HepG2 (cell line): ENCODE results near the gene ASIC3. TPM values are rescaled to one million over a fixed set of nuclear protein-coding genes. Genes with fewer than 3 reads are reported as not detected.

Experiments used
- BRCA1 ChIP-seq: sonication (generic); formaldehyde crosslinking; IDR thresholded peaks from 2 replicates; pipeline ENCODE4 v1.4.0; 2020; ENCODE audit warnings: missing genetic modification reagents
- CHD2 ChIP-seq: IDR thresholded peaks from 2 replicates; pipeline ENCODE4 v1.6.1; 2011; ENCODE audit warnings: low read depth, low read length, improper control_type of control experiment
- ERF ChIP-seq: IDR thresholded peaks from 2 replicates; pipeline ENCODE4 v1.6.1; 2018; ENCODE audit warnings: missing biosample characterization, missing genetic modification reagents
- FOXJ3 ChIP-seq: sonication (generic); formaldehyde crosslinking; IDR thresholded peaks from 2 replicates; pipeline ENCODE4 v1.4.0; 2020; ENCODE audit warnings: missing genetic modification reagents, mild to moderate bottlenecking, borderline replicate concordance
- FOXO1 ChIP-seq: sonication (generic); formaldehyde crosslinking; IDR thresholded peaks from 2 replicates; pipeline ENCODE4 v1.4.0; 2020; ENCODE audit warnings: missing genetic modification reagents
- HNF1B ChIP-seq: sonication (generic); formaldehyde crosslinking; IDR thresholded peaks from 2 replicates; pipeline ENCODE4 v1.5.1; 2020; ENCODE audit warnings: mild to moderate bottlenecking, moderate library complexity, missing genetic modification reagents
- HOXD1 ChIP-seq: sonication (generic); formaldehyde crosslinking; IDR thresholded peaks from 2 replicates; pipeline ENCODE4 v1.5.0; 2020; ENCODE audit warnings: missing genetic modification reagents
- NBN ChIP-seq: fragments of 450-650 bp; conservative IDR thresholded peaks from 2 replicates; pipeline ENCODE4 v1.6.1; 2017
- PAF1 ChIP-seq: IDR thresholded peaks from 2 replicates; pipeline ENCODE4 v1.6.1; 2016; ENCODE audit warnings: missing genetic modification reagents, missing compliant biosample characterization
- SALL2 ChIP-seq: sonication (generic); formaldehyde crosslinking; IDR thresholded peaks from 2 replicates; pipeline ENCODE4 v1.8.1; 2023; ENCODE audit warnings: mild to moderate bottlenecking, missing genetic modification reagents, inconsistent platforms
- XRCC5 ChIP-seq: fragments of 200-400 bp; formaldehyde crosslinking; optimal IDR thresholded peaks from 2 replicates; pipeline ENCODE3; 2017; ENCODE audit warnings: mild to moderate bottlenecking, low read length
- ZFP91 ChIP-seq: sonication (generic); formaldehyde crosslinking; IDR thresholded peaks from 2 replicates; pipeline ENCODE4 v1.9.0; 2022; ENCODE audit warnings: missing genetic modification reagents, mild to moderate bottlenecking, borderline replicate concordance
- ZNF331 ChIP-seq: sonication (generic); formaldehyde crosslinking; IDR thresholded peaks from 2 replicates; pipeline ENCODE4 v1.4.0; 2020; ENCODE audit warnings: missing genetic modification reagents
- ZNF335 ChIP-seq: sonication (generic); formaldehyde crosslinking; IDR thresholded peaks from 2 replicates; pipeline ENCODE4 v1.4.0; 2020; ENCODE audit warnings: missing genetic modification reagents
- ZNF501 ChIP-seq: sonication (generic); formaldehyde crosslinking; IDR thresholded peaks from 2 replicates; pipeline ENCODE4 v1.5.1; 2020; ENCODE audit warnings: mild to moderate bottlenecking, moderate library complexity, missing genetic modification reagents
- ZNF513 ChIP-seq: sonication (generic); formaldehyde crosslinking; conservative IDR thresholded peaks from 2 replicates; pipeline ENCODE4 v1.5.0; 2020; ENCODE audit warnings: missing genetic modification reagents
- polyA plus RNA-seq, 8 experiments: library from polyadenylated mRNA; depleted of rRNA in 3 of 8; stranded (reverse) in 7 of 8; unstranded in 1 of 8; fragments of >200 nt; fragmentation: Illumina TruSeq in 4 of 8; extraction: Trizol in 4 of 8; gene quantifications; 2 replicates each; pipeline versions ENCODE4 v1.2.1 to v1.2.3, GENCODE V29; 2011 to 2016; ENCODE audit warnings: low read depth in 4 of 8, missing spikeins in 1 of 8, mixed read lengths in 1 of 8; ENCODE audit not compliant: insufficient read depth in 1 of 8
- total RNA-seq, 5 experiments: library from RNA; depleted of rRNA; stranded (reverse); fragments of >200 nt; fragmentation: Illumina TruSeq; extraction: Trizol; gene quantifications; 2 replicates each; pipeline ENCODE4 v1.2.3, GENCODE V29; 2016; ENCODE audit warnings: low read depth in 1 of 5
- TF ChIP-seq, protein P1 (sequence below): sonication (generic); formaldehyde crosslinking; IDR thresholded peaks from 2 replicates; pipeline ENCODE4 v1.5.0; 2020; ENCODE audit warnings: mild to moderate bottlenecking, low read depth, missing genetic modification reagents, borderline replicate concordance
- TF ChIP-seq, protein P2 (sequence below): sonication (generic); formaldehyde crosslinking; IDR thresholded peaks from 2 replicates; pipeline ENCODE4 v1.9.0; 2021; ENCODE audit warnings: missing genetic modification reagents, mild to moderate bottlenecking, borderline replicate concordance
- TF ChIP-seq, protein P3 (sequence below): IDR thresholded peaks from 2 replicates; pipeline ENCODE4 v1.6.1; 2018; ENCODE audit warnings: missing genetic modification reagents, mild to moderate bottlenecking, missing compliant biosample characterization

The ASIC3 gene
- total and polyA plus RNA-seq, 2 of the 13 experiments (the other 11 are each of a cell fraction or from before 2014, with no cell fraction given): 0.51 TPM; not detected in 1

- TF ChIP-seq ZNF513 (CRISPR knock-in tag): 0 out of 2 replicates have a peak, but pooled peaks have one; percentile 39
- TF ChIP-seq FOXJ3 (CRISPR knock-in tag): peak; percentile 75; the same call in 1 of the 2 replicates
- TF ChIP-seq, protein P1, sequence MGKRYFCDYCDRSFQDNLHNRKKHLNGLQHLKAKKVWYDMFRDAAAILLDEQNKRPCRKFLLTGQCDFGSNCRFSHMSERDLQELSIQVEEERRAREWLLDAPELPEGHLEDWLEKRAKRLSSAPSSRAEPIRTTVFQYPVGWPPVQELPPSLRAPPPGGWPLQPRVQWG (CRISPR knock-in tag): no peak
- TF ChIP-seq, protein P2, sequence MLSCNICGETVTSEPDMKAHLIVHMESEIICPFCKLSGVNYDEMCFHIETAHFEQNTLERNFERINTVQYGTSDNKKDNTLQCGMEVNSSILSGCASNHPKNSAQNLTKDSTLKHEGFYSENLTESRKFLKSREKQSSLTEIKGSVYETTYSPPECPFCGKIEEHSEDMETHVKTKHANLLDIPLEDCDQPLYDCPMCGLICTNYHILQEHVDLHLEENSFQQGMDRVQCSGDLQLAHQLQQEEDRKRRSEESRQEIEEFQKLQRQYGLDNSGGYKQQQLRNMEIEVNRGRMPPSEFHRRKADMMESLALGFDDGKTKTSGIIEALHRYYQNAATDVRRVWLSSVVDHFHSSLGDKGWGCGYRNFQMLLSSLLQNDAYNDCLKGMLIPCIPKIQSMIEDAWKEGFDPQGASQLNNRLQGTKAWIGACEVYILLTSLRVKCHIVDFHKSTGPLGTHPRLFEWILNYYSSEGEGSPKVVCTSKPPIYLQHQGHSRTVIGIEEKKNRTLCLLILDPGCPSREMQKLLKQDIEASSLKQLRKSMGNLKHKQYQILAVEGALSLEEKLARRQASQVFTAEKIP (CRISPR knock-in tag): no peak
- TF ChIP-seq HOXD1 (CRISPR knock-in tag): 0 out of 2 replicates have a peak, but pooled peaks have one; percentile 18
- TF ChIP-seq ZNF331: 0 out of 2 replicates have a peak, but pooled peaks have one; percentile 10
- TF ChIP-seq NBN: no peak
- no peak for TF ChIP-seq PAF1 (CRISPR knock-in tag)
- 0 out of 2 replicates have a peak, but pooled peaks have one; percentile 51 for TF ChIP-seq HNF1B (CRISPR knock-in tag)
- peak; percentile 41; the same call in 1 of the 2 replicates for TF ChIP-seq ZFP91 (CRISPR knock-in tag)
- TF ChIP-seq BRCA1: peak; percentile 31
- TF ChIP-seq ZNF501 (CRISPR knock-in tag): 0 out of 2 replicates have a peak, but pooled peaks have one; percentile 18
- TF ChIP-seq XRCC5: peak; percentile 89
- no peak for TF ChIP-seq CHD2
- TF ChIP-seq, protein P3, sequence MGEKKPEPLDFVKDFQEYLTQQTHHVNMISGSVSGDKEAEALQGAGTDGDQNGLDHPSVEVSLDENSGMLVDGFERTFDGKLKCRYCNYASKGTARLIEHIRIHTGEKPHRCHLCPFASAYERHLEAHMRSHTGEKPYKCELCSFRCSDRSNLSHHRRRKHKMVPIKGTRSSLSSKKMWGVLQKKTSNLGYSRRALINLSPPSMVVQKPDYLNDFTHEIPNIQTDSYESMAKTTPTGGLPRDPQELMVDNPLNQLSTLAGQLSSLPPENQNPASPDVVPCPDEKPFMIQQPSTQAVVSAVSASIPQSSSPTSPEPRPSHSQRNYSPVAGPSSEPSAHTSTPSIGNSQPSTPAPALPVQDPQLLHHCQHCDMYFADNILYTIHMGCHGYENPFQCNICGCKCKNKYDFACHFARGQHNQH (CRISPR knock-in tag): peak; percentile 46; the same call in 1 of the 2 replicates
- TF ChIP-seq SALL2: peak; percentile 83
- peak; percentile 81; the same call in 1 of the 2 replicates for TF ChIP-seq ZNF335
- peak; percentile 62; the same call in 1 of the 2 replicates for TF ChIP-seq FOXO1 (CRISPR knock-in tag)
- TF ChIP-seq ERF (CRISPR knock-in tag): peak; percentile 68
Observed at GRCh38 chr7:151057989-151058780, 9.9 kb downstream of the ASIC3 start (continued).
